Pons (tissue), 1 donor: Measurements from ENCODE around the gene GPR61.

ENCODE experiments used
- DNase-seq: peaks from one replicate; pipeline ENCODE4 v3.0.0-alpha.2; 2016; ENCODE audit warnings: low spot score

GPR61 gene

DNA sequence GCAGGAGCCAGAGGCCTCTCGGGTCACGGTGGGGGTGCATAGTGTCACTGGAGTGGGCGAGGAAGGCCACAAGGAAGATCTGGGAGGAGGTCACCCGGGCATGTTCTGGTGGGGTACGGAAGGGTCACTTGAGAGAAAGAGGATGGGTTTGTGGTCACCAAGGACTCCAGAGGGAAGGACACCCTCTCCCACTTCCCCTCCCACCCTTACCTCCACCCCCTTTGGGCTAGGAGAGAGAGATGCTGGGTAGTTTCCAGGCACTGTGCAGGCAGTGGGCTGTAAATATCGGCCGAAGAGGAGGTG is 30.8 kb upstream of the GPR61 start:
- DNase-seq = no peak

DNA sequence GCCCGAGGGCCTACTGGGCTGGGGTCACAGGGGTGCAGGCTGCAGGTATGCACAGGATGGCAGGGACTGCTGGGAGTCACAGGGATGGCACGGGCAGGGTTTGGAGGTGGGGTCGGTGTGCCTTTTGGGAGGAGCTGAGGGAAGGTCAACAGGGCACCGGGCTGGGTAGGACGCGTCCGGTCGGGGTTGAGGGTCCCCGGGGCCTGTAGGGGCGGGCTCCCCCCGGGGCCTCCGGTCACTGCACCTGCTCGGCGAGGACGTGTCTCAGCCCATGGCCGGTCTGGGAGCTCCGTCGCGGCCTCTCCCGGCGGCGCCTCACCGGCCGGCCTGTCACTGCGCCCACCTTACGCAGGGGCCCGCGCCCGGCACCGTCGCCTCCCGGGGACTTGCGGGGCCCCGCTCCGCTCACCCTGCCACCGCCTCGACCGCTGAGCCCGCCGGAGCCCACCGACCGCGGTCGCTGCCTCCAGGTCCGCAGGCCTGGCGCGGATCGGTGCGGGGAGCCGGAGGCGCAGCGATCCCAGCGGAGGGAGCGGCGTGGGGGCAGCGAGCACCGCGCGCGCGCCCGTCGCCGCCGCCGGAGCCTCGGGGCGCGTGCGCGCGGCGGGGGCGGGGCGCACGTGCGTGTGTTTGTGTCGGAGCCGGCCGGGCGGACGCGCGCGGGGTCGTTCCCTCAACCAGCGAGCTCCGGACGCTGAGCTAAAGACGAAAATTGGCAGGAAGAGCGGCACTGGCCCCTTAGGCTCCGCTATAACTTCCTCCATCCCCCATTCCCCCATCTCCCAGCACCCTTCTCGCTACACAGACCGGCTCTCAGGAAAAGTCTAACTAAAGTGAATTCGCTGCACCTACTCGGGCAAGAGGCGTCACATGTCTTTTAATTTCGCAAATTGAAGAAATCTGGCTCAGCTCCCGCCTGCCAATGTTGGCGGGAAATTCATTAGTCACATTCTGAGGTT is 30.2 kb upstream of the GPR61 start, which contains the start of gene AMIGO1:
Gene AMIGO1 (minus strand): TSS at position 552 of the 959 bp plus-strand sequence. CDS start 815 bp downstream, outside the sequence.
- no peak for DNase-seq

DNA sequence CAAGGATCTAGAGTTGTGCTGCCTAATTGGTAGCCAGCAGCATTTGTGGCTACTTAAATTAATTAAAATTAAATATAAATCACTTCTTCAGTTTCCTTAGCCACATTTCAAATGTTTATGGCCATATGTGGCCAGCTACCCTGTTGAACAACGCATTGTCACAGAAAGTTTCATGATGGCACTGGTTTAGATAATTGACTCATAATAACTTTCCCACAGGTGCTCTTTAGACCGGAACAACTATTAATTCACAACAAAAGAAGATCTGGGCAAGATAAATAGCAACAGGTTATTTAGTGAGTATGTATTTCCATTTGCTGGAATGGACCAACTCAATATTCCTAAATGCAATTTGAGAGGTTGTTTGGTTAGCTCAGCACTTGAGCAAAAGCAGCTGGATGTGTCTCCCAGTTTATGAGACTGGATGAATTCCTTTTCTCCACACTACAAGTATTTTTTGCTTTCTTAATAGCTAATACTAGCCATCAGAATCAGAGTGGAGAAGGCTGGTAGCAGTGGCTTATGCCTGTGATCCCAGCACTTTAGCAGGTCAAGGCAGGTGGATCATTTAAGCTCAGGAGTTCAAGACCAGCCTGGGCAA is 26.5 kb upstream of the GPR61 start:
- DNase-seq = no peak

DNA sequence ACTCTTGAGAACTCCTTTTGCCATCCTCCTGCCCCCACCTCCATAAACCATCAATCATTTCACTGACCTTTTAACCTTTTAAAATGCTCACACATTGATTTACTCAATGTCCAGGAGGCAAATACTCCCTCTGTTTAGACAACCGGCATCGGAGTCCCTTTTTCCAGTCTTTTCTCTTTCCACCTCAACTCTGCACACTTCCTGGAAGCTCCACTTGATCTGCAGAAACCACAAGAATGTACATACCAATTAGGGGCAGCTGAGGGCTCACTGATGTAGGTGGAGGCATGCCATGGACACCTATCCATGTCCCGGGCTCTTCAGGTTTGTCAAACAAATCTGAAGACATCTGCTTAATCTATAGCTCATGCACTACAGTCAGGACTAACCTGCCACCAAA is 24.8 kb upstream of the GPR61 start:
- no peak for DNase-seq

- no peak for DNase-seq
These were observed 22.8 kb upstream of the GPR61 start for GRCh38 chr1:109516872-109517271.

DNA sequence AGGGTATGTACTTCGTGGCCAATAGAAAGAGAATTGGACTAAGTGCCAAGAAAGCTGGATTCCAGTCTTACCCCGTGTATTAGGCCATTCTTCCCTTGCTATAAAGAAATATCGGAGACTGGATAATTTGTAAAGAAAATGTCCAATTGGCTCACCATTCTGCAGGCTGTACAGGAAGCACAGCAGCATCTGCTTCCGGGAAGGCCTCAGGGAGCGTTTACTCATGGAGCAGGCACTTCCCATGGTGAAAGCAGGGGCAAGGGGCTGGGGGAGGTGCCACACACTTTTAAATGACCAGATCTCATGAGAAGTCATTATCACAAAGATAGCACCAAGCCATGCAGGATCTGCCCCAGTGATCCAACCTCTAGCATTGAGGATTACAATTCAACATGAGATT is 22.3 kb upstream of the GPR61 start:
- no peak for DNase-seq

GRCh38 chr1:109521002-109521951 is 18.4 kb upstream of the GPR61 start:
- DNase-seq = no peak

DNA sequence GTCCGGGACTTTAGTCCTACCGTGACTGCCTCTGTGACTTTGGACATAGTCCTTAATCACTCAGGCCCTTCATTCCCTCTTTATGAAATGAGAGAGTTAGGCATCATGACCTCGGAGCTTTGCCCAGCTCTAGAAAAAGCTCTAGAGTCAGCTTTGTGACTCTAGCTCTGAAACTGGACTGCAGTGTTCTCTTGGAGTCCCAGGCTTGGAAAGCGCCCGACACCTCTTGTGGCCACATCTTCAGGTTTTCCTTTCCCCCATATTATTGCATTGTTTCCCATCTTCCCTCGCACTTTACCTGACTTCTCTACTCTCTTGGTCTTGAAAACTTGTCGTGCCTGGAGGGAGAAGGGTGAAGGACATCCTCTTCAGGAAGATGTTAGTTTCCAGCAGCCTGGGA is 17.6 kb upstream of the GPR61 start:
- DNase-seq = no peak

DNA sequence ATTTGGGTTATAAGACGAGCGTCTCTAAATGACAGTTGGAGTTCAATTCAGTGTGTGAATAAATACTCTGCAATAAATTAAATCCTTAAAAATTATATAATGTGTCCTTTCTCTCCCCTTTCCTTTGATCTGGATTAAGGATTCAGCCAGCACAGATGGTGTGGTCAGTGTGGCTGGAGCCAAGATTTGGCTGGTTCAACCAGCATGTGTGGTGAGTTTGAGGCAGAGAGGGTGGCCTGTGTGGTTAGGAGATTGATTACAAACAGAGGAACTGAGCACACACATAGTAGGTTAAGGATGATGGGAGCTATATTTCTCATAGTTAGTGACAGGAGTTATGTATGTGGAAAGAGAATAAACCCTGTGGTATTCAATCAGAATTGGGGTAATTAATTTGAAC is 16.0 kb upstream of the GPR61 start:
- DNase-seq = no peak

GRCh38 chr1:109527098-109527811 is 12.4 kb upstream of the GPR61 start:
- no peak for DNase-seq

DNA sequence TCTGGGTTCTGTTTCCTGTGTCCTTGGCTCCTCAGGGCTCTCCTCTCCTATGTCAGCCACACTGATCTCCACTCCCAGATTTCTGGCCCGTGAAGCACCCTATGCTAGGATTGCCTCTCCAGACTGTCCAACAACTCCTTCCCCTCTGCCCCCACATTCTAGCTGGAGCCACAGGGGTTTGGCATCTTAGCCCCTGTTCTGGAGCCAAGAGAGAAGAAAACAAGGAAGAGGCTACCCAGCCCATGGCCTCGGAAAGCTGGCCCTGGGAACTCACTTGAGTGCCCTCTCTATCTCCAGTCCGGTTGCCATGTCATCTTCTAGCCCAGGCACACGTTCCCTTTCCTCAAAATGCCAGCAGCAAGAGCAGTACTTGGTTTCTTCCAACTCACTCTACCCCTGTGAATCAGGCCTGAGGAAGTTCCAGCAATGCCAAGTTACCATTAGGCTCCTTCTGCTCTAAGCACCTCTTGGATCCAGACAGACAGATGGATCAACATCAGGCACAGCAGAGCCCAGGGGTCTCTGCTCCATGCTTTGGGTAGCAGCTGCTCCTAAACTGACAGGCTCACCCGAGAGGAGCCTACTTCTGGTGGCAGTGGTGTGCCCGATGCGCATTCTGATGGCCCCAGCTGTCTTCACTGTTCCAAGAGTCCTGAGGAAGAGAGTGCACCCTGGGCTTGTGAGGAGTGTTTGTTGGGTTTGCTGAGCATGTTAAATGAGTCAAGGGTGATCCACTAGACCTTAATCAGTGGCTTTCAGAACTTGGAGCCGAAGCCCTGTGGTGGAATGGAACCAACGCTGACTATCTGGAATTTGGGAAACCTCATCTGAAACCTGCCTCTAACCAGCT is 11.6 kb upstream of the GPR61 start:
- DNase-seq = no peak

DNA sequence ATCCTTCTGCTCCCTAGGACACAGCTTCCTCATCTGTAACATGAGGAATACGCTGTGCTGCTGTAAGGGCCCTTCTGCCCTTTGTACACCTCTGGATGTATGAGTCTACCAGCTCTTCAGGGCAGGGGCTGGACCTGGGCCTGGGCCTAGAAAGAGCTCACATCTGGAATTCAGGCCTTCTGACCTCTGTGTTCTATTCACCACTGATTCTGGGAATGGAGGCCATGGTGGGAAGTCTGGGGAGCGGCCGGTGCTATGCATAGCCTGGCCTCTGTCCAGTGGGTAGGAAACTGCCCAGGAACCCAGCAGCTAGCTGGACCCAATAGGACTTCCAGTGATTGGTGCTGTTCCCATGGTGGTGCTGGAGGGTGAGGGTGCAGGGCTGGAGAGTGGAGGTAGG is 11.0 kb upstream of the GPR61 start:
- DNase-seq = no peak

DNA sequence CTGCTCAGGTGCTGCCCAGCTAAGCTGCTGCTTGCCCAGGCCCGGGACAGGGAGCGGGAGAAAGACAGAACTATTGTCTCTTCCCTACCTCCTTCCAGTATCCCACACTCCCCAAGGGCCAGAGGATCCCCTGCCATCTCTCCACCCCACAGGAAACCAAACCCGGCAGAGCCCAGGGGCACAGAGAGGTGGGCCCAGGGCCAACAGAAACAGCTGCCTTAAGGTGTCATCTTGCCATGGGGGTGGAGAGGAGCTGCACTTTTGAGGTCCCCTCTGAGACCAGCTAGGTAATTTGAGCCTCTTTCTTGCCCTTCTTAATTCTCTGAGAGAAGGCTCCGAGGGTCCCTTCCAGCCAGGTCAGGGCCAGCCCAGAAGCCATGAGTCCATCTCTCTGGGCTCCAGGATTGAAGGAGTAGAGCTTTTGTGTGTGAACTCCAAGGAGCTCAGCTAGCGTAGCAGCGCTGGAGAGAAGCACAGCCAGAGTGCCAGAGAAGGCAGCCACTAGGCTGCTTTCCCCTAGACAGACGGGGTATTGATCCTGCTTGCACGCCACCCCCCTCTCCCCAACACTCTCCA is 9.7 kb upstream of the GPR61 start:
- DNase-seq = no peak

GRCh38 chr1:109530457-109531087 is 9.1 kb upstream of the GPR61 start:
- DNase-seq = peak; percentile 71

DNA sequence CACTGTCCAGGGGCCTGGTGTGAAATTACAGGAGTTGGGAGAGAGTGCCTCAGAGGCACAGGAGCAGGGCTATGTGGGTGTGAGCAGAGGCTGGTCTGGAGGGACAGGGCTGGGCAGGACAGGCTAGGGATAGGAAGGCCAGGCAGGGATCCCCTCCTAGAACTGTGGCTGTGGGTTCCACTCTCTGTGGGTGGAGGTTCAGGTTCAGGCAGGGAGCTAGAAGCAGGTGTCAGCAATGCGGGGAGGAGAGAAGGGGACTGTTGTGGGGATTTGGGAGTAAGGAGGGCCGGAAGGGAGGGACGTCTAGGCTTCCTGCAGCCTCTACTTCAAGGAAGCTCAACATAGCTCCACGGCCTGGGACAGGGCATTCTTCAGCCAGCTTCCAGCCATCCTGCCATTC is 8.3 kb upstream of the GPR61 start:
- DNase-seq = no peak

DNA sequence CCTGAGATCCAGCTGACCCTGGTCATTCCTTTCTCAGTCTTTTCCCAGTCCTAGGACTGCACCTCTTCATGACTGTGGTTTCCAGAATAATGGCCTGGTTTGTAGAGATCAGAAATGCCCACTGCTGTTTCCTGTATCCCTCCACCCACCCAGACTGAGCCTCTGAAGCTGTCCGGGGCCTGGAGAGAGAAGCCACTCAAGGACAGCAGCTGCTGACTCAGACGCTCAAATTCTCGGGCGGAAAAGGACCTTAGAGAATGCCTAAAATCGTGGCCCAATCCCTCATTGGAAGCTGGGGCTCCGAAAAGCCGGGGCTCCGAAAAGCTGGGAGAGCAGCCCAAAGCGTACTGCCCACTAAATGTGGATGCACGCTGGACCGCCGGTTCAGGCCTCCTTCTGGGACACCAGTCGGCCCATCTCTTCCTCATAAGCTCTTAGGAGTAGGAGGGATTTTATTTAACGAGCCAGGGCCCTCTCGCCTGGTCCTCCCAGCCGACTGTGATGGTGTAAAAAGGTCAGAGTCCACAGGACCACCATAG is 7.8 kb upstream of the GPR61 start:
- no peak for DNase-seq

DNA sequence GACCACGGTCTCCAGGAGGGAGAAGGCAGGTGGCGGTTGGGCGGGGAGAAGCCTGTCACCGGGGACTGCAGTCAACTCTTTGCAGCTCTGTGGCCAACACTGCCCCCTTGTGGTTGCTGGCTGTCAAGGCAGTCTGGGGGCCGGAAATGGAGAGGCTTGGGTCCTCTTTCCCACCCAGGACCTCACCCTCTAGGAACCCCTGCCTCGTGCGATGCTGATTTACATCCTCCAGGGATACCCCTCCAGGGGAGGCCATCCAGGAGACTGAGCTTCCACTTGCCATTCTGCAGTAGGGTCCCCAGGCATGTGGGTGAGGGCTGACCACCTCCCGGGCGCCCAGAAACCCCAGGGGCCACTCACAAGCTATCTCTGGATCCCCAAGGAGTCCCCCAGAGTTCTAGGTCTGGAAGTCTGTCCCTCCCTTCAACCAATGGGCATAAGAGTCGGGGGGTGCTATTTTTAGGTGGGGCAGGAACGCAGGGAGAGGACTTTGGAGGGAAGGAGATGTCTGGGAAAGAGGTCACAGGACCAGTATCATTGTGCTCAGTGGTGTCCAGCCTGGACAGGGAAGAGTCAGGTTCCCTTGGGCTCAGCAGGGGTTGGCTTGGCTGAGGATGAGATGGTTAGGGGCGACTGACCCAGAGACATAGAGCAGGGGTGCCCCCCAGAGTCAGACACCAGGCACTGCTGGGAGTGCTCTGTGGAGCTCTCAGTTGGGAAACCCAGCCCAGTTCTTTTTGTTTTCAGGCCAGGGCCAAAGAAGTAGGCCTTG is 7.1 kb upstream of the GPR61 start:
- peak; percentile 79 for DNase-seq

DNA sequence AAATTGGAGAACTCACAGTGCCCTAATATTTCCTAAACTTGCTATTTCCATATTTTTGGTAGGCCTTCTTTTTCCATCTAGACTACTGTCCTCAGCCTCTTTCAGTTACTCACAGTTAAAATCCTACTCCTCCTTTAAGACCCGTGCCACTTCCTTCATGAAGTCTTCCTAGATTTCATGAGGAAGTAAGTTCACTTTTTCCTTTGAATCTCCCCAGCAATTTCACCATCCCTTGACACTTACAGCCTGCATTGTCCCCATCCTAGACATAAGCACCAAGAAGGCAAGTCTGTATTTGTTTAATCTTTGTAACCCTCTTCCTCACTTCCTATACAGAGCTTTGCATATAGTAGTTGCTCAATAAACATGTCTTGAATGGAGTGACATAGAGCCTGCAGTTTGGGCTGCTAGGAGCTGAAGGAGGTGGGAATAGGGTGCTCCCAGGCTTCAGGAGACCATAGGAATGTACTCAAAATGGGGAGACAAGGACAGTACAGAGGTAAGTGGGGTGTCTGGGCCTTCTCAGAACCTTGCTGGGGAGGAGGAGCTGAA is 5.3 kb upstream of the GPR61 start:
- DNase-seq = no peak

GRCh38 chr1:109535481-109535880 is 4.2 kb upstream of the GPR61 start:
- no peak for DNase-seq
